ENCODE data around the gene LITAF.

LITAF gene

DNA sequence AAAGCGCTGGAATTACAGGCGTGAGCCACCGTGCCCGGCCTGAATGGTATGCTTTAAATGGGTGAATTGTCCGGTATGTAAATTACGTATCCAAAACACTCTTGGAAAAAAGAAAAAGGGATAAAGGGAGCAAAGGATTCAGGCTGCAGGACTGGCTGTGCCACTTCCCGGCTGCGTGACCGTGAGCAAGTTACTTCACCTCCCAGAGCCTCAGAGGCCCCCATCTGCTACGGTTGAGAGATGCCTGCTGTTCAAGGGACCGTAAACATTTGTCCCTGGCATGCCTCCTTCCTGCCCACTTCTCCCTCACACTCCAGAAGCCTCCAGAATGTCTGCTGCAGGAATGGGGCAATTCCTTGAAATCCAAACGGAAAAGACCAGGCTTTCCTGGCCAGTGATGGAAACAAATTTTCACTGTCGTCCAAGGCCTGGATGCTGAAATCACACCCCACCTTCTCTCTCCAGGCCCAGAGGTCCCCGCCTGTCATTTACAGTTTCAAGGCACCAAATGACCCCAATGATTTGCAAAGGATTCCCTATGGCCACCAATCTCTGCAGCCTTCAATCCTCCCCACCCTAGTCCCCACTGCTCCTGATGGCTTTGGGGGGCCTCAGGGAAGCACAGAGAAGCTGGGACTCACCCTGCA, 22.9 kb upstream of the LITAF start (continued):
- TF ChIP-seq ZNF274 (IDR thresholded peaks at IDR 0.05; ENCODE audit: low read length) (no peak), ZNF274 (tag by site-specific recombination; IDR thresholded peaks at IDR 0.05; ENCODE audit: borderline replicate concordance) (no peak), ZNF223 (tag by site-specific recombination; IDR thresholded peaks at IDR 0.05) (no peak), SP7 (tag by site-specific recombination; IDR thresholded peaks at IDR 0.05) (no peak), KLF1 (tag by site-specific recombination; IDR thresholded peaks at IDR 0.05) (no peak), ZXDB (tag by site-specific recombination; IDR thresholded peaks at IDR 0.05) (no peak), ZBTB20 (tag by site-specific recombination; IDR thresholded peaks at IDR 0.05) (no peak), ZNF221 (tag by site-specific recombination; IDR thresholded peaks at IDR 0.05; ENCODE audit: borderline replicate concordance) (no peak), ZNF202 (tag by site-specific recombination; IDR thresholded peaks at IDR 0.05; ENCODE audit: borderline replicate concordance) (no peak)
- TF ChIP-seq, protein P1, sequence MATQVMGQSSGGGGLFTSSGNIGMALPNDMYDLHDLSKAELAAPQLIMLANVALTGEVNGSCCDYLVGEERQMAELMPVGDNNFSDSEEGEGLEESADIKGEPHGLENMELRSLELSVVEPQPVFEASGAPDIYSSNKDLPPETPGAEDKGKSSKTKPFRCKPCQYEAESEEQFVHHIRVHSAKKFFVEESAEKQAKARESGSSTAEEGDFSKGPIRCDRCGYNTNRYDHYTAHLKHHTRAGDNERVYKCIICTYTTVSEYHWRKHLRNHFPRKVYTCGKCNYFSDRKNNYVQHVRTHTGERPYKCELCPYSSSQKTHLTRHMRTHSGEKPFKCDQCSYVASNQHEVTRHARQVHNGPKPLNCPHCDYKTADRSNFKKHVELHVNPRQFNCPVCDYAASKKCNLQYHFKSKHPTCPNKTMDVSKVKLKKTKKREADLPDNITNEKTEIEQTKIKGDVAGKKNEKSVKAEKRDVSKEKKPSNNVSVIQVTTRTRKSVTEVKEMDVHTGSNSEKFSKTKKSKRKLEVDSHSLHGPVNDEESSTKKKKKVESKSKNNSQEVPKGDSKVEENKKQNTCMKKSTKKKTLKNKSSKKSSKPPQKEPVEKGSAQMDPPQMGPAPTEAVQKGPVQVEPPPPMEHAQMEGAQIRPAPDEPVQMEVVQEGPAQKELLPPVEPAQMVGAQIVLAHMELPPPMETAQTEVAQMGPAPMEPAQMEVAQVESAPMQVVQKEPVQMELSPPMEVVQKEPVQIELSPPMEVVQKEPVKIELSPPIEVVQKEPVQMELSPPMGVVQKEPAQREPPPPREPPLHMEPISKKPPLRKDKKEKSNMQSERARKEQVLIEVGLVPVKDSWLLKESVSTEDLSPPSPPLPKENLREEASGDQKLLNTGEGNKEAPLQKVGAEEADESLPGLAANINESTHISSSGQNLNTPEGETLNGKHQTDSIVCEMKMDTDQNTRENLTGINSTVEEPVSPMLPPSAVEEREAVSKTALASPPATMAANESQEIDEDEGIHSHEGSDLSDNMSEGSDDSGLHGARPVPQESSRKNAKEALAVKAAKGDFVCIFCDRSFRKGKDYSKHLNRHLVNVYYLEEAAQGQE (tag by site-specific recombination; IDR thresholded peaks at IDR 0.05), result no peak

DNA sequence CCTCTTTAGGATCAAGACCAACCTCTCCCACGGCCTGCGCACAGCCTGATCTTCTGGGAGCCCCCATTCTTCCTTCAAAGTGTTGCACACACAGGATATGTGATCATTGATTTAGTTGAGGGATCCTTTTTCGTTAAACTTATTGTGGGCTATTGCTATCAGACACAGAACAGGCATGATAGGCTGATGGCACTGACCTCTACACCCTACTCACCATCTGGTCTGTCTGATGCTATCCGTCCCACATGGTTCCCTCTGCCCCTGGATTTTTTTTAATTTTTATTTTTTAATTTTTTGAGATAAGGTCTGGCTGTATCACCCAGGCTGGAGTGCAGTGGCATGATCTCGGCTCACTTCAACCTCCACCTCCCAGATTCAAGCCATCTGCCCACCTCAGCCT, 19.2 kb upstream of the LITAF start:
- Histone ChIP-seq H3K4me1 (ENCODE audit: control insufficient read depth, insufficient read depth, low read length) (0 out of 2 replicates have a peak, but pooled peaks cover 2% of the 10 kb centered on the region), H3K9me3 (ENCODE audit: control insufficient read depth, insufficient read depth, low read depth, low read length) (no peaks in the 10 kb centered on the region), H3K36me3 (ENCODE audit: control insufficient read depth in 2 of 2, insufficient read depth in 1 of 2, low read length in 2 of 2) (no peaks in the 10 kb centered on the region), H3K27ac (ENCODE audit: extremely low read depth, low read depth, low read length) (no peak overlapping the region), H3K4me3 (ENCODE audit: low read depth, low read length) (no peak overlapping the region)
- POLR2A ChIA-PET, result no interaction called here
- no peak for TF ChIP-seq ZNF585B (tag by site-specific recombination; IDR thresholded peaks at IDR 0.05)
- TF ChIP-seq BCL11B (tag by site-specific recombination; IDR thresholded peaks at IDR 0.05; ENCODE audit: low read depth), result no peak
- TF ChIP-seq TCF7L2 (IDR thresholded peaks at IDR 0.05; ENCODE audit: borderline replicate concordance, low read depth, low read length), result no peak
- no peak for TF ChIP-seq ZNF24 (tag by site-specific recombination; IDR thresholded peaks at IDR 0.05)
- TF ChIP-seq, protein P2, sequence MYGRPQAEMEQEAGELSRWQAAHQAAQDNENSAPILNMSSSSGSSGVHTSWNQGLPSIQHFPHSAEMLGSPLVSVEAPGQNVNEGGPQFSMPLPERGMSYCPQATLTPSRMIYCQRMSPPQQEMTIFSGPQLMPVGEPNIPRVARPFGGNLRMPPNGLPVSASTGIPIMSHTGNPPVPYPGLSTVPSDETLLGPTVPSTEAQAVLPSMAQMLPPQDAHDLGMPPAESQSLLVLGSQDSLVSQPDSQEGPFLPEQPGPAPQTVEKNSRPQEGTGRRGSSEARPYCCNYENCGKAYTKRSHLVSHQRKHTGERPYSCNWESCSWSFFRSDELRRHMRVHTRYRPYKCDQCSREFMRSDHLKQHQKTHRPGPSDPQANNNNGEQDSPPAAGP (tag by site-specific recombination; IDR thresholded peaks at IDR 0.05), result no peak
- no peak for TF ChIP-seq ZNF239 (tag by site-specific recombination; IDR thresholded peaks at IDR 0.05)
- no peak for TF ChIP-seq ZNF768 (tag by site-specific recombination; IDR thresholded peaks at IDR 0.05)
- CTCF ChIA-PET, result no interaction called here

DNA sequence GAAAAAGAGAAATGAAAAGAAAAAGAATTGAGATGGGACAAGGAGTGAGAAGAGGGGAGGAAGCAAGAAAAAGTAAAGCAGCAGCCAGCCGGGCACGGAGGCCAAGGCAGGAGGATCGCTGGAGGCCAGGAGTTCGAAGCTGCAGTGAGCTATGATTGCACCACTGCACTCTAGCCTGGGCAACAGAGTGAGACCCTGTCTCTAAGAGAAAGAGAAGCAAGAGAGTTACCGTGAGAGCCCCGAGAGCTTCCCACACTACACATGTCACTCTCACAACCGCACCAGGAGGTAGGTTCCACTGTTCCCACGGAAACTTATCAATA, 18.8 kb upstream of the LITAF start:
- Histone ChIP-seq H3K4me3 (ENCODE audit: low read depth, low read length) (no peak overlapping the region), H3K9me3 (ENCODE audit: control insufficient read depth, insufficient read depth, low read depth, low read length) (no peaks in the 10 kb centered on the region), H3K4me1 (ENCODE audit: control insufficient read depth, insufficient read depth, low read length) (0 out of 2 replicates have a peak, but pooled peaks cover 2% of the 10 kb centered on the region), H3K27ac (ENCODE audit: extremely low read depth, low read depth, low read length) (no peak overlapping the region), H3K36me3 (ENCODE audit: control insufficient read depth in 2 of 2, insufficient read depth in 1 of 2, low read length in 2 of 2) (no peaks in the 10 kb centered on the region)
- TF ChIP-seq ZNF423 (tag by site-specific recombination; IDR thresholded peaks at IDR 0.05), result no peak
- no peak for TF ChIP-seq ZBTB17 (tag by site-specific recombination; IDR thresholded peaks at IDR 0.05)
- TF ChIP-seq, protein P3, sequence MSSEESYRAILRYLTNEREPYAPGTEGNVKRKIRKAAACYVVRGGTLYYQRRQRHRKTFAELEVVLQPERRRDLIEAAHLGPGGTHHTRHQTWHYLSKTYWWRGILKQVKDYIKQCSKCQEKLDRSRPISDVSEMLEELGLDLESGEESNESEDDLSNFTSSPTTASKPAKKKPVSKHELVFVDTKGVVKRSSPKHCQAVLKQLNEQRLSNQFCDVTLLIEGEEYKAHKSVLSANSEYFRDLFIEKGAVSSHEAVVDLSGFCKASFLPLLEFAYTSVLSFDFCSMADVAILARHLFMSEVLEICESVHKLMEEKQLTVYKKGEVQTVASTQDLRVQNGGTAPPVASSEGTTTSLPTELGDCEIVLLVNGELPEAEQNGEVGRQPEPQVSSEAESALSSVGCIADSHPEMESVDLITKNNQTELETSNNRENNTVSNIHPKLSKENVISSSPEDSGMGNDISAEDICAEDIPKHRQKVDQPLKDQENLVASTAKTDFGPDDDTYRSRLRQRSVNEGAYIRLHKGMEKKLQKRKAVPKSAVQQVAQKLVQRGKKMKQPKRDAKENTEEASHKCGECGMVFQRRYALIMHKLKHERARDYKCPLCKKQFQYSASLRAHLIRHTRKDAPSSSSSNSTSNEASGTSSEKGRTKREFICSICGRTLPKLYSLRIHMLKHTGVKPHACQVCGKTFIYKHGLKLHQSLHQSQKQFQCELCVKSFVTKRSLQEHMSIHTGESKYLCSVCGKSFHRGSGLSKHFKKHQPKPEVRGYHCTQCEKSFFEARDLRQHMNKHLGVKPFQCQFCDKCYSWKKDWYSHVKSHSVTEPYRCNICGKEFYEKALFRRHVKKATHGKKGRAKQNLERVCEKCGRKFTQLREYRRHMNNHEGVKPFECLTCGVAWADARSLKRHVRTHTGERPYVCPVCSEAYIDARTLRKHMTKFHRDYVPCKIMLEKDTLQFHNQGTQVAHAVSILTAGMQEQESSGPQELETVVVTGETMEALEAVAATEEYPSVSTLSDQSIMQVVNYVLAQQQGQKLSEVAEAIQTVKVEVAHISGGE (tag by site-specific recombination; conservative IDR thresholded peaks at IDR 0.05; ENCODE audit: low read depth), result no peak
- no peak for TF ChIP-seq ZNF48 (tag by site-specific recombination; IDR thresholded peaks at IDR 0.05)
- no peak for TF ChIP-seq ZNF10 (tag by site-specific recombination; IDR thresholded peaks at IDR 0.05)
- no peak for TF ChIP-seq YY2 (tag by site-specific recombination; IDR thresholded peaks at IDR 0.05)
- TF ChIP-seq ZNF610 (tag by site-specific recombination; IDR thresholded peaks at IDR 0.05; ENCODE audit: borderline replicate concordance), result no peak
- no peak for TF ChIP-seq TCF7L2 (IDR thresholded peaks at IDR 0.05; ENCODE audit: borderline replicate concordance, low read depth, low read length)
- CTCF ChIA-PET, result interaction anchor here (0.6 kb wide), 1 partner anchor 75 kb away, joined by 3 read pairs; no protein-coding TSS in a partner anchor
- POLR2A ChIA-PET, result no interaction called here
